Midbrain (tissue), 1 donor: ENCODE measurements around the gene DIAPH2.

Experiments used
- DNase-seq: peaks from one replicate; lab custom pipeline; 2025; lab: John Stamatoyannopoulos, UW

Gene DIAPH2

DNA sequence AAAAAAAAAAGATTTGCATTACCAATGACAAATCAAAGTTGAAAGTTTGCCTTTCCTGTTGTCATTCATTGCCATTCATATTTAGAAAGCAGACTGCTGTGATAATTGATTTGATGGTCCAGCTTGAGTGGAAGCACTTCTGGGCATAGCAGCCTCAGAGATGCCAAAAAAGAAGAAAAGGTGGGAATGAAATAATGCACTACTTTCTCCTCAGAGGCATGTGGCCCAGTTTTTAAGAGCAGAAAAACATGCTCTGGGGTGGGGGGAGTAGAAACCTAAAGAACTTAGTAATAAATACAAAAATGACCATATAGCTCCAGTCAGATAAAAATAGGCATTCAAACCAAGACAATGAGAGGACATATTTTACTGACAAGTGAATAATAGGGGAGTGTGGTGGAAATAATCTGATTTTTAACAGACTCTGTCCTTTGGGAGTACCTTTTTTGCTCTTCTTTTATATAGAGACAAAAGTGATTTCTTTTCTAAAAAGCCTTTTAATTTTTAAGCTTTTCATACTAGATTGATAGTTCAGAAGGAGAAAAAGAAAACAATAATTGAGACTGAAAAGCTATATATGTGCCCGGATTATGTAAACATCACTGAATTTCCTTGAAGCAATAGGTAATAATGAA, 798.1 kb downstream of the DIAPH2 start:
- no peak for DNase-seq

DNA sequence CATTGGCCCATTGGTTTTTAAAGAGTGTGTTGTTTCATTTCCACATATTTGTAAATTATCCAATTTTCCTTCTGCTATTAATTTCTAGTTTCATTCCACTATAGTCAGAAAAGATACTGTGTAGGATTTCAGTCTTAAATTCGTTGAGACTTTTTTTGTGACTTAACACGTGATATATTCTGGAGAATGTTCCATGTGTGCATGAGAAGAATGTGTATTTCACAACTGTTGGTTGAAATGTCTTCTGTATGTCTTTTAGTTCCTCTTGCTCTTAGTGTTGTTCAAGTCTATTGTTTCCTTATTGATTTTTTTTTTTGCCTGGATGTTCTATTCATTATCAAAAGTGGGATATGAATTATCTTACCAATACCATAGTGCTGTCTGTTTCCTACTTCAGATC, 806.0 kb downstream of the DIAPH2 start:
- DNase-seq: no peak

DNA sequence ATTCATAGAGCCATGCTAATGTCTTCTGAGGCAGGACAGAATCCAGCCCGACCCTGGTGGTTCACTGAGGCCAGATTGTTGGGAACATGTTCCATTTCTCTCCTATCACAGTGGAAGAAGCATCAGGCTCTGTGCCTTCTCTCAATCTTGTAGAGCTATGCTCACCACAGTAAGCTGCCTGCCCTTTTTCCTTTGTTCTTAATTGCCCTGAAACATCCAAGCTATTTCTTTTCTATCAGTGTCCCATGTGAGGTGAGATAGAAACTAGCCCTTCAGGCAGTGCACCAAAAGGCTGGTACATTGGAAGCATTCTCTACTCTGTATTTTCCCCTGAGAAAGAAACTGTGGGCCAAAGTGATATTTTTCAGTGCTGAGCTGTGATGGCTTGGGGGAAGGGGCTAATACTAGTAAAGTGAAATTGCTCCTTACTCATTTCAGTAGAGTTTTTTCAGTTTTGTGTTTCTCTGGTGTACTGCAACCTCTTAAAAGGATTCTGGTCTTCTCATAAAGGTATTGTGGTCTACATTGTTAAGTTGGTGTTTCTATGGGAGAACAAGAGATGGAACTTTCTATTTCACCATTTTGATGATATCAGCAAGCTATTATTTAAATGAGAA, 810.2 kb downstream of the DIAPH2 start:
- no peak for DNase-seq

DNA sequence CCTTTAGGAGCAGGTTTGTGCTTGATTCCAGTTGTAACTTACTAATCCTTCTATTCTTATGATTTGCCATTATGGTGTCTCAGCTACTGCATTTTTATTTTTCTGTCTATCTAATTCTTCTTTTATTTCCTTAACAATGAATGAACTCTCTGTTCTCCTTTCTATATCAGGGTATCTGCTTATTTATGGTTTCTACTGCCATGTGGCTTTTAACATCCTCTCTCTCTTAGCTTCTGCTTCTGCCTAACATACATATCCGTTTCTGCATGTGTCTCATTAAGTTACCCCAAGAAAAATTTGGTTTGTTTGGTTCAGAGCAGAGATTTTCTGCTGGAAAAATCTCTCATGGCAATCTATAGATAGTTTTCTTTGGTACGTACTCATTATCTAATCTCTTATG, 813.5 kb downstream of the DIAPH2 start:
- DNase-seq: no peak

DNA sequence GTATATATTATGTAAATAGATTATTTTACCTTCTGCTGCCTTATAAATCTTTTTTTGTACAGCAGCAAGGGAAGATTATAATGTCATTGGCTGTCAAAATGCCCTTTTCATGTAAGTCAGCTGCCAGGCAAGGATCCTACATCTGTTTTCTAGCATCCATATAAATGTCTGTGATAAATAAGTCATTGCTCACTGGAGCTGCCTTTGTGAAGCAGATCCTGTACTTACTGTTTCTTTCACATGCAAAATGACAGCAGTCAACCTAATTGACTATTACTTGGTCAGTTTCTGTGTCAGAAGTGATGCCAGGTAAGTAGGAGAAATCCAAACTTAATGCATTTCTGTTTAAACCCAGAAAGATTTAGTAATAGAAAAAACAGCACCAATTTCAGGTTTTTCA, 819.8 kb downstream of the DIAPH2 start:
- no peak for DNase-seq

- no peak for DNase-seq
These were observed 833.1 kb downstream of the DIAPH2 start for GRCh38 chrX:97517763-97518162.

- no peak for DNase-seq
These were observed 837.7 kb downstream of the DIAPH2 start for GRCh38 chrX:97522307-97522706.

DNA sequence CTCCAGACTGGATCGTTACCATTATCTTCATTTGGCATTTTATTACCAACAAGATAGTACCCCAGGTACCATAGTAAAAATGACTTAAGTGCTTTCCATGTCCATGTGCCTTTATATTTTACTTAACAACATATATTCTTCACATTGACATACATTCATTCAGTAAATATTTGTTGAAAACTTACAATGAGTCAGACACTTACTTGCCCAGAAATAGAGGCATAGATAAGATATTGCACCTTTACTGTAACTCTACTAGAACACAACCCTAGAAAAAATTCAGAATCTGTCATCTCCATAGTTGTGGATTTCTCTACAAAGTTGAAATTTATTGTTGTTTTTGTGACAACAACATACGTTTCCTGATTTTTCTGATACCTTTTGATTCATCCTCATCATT, 839.7 kb downstream of the DIAPH2 start:
- DNase-seq: no peak

GRCh38 chrX:97524997-97525396, 840.4 kb downstream of the DIAPH2 start:
- no peak for DNase-seq

GRCh38 chrX:97525981-97526380, 841.3 kb downstream of the DIAPH2 start:
- DNase-seq: no peak

- no peak for DNase-seq
These were observed 843.1 kb downstream of the DIAPH2 start for GRCh38 chrX:97527725-97528124.

- DNase-seq: no peak
These were observed 845.0 kb downstream of the DIAPH2 start for GRCh38 chrX:97529536-97530200.

GRCh38 chrX:97531825-97532224, 847.2 kb downstream of the DIAPH2 start:
- DNase-seq: no peak

- no peak for DNase-seq
These were observed 854.1 kb downstream of the DIAPH2 start for GRCh38 chrX:97538745-97539144.

- no peak for DNase-seq
These were observed 855.4 kb downstream of the DIAPH2 start for GRCh38 chrX:97539970-97540519.

GRCh38 chrX:97547877-97548578, 863.4 kb downstream of the DIAPH2 start:
- no peak for DNase-seq

- DNase-seq: no peak
These were observed 867.2 kb downstream of the DIAPH2 start for GRCh38 chrX:97551821-97552220.

DNA sequence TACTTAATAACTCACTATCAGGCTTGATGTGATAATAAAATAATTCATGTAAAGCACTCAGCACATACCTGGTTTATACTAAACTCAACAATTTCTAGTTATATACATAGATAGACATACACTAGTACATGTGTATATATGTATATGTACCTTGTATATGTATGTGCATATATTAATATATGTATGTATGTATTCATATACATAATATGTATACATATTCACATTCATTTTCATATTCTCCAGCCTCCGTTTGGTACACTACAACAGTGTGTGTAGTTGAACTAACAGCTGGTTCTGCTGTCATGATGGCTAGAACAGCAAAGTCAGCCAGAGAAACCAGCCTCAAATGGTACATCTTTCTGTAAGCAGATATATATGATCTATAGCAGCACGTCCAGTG, 869.2 kb downstream of the DIAPH2 start:
- DNase-seq: no peak

DNA sequence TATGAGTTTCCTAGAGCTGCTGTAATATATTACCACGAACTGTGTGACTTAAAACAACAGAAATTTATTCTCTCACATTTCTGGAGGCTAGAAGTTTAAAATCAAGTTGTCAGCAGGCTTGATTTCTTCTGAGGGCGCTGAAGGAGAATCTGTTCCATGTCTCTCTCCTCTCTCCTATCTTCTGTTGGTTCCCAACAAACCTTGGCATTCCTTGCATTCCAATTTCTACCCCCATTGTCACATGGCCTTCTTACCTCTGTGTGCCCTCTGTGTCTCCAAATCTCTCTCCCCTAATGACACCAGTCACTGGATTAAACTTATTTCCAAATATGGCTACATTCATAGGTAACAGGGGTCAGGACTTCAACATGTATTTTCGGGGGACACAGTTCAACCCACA, 871.7 kb downstream of the DIAPH2 start:
- no peak for DNase-seq

DNA sequence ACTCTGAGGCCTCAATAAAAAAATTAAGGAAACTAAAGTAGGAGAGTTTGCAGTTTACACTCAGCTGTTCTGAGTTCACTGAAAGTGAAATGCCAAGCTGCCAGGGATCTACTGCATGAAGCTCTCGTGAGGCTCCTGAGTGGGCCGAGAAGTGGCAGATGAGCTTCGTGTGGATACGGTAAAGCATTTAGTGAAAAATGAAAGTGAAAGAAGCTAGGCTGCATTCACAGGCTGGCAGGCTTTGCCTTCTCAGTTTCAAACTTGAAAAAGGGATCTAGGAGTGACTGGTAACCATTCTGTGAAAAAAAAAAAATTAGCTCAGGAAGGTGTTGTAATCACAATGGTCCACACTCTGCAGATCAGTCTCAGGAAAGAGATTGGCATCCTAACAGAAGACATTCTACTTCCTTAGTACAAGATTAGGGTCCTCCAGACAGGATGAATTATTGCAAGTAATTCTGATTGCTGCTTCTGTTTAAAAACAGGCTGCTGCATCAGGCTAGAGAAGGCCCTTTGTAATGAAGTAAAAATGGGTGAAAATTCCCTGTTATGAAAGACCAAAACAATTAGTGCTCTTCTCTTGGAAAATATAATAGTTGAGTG, 879.0 kb downstream of the DIAPH2 start:
- peak; percentile 51 for DNase-seq

- DNase-seq: no peak
These were observed 879.9 kb downstream of the DIAPH2 start for GRCh38 chrX:97564496-97564895.

DNA sequence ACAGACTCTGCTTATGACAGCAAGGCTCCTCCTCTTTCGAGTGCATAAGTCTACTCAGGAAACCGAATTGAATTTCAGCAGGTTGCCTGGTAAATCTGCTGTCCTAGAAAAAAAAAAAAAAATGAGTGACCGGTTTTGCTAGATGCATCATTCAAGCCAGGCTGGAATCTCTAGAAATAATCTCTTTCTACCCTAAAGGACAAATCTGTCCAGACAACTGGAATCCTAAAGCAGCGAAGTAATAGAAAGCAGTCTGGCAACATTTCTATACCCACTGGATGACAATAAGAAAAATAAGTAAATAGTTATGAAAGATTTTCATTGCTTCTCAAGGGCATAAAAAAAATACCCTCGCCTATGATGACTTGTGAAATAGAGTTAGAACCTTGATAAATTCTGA, 902.5 kb downstream of the DIAPH2 start:
- DNase-seq: no peak
